Measurements from ENCODE around the gene HNF1B.

The HNF1B gene

GRCh38 chr17:37664214-37664613 lies 80.6 kb downstream of the HNF1B start:
- no peak for DNase-seq

GRCh38 chr17:37662353-37662752 lies 82.5 kb downstream of the HNF1B start:
- no peak for DNase-seq

GRCh38 chr17:37661400-37662014 lies 83.4 kb downstream of the HNF1B start:
- no peak for DNase-seq

GRCh38 chr17:37659925-37660324 lies 84.9 kb downstream of the HNF1B start:
- DNase-seq: no peak

- no peak for DNase-seq
Measured at GRCh38 chr17:37657202-37657601, 87.7 kb downstream of the HNF1B start.

GRCh38 chr17:37651849-37652248 lies 93.0 kb downstream of the HNF1B start:
- no peak for DNase-seq

- DNase-seq: peak; percentile 8
Measured at GRCh38 chr17:37650419-37651003, 94.3 kb downstream of the HNF1B start.

- no peak for DNase-seq
Measured at GRCh38 chr17:37648555-37648954, 96.3 kb downstream of the HNF1B start.

GRCh38 chr17:37647856-37648255 lies 97.0 kb downstream of the HNF1B start:
- DNase-seq: no peak

- DNase-seq: no peak
Measured at GRCh38 chr17:37643869-37644268, 101.0 kb downstream of the HNF1B start.

- DNase-seq: peak; percentile 91
Measured at GRCh38 chr17:37643118-37643766, 101.6 kb downstream of the HNF1B start, which contains the start of gene DDX52. Gene DDX52, minus strand, starts transcription at chr17:37643446. Its CDS starts 26 bp downstream, at chr17:37643420.

GRCh38 chr17:37642681-37643080 lies 102.2 kb downstream of the HNF1B start:
- DNase-seq: no peak

- no peak for DNase-seq
Measured at GRCh38 chr17:37640015-37640414, 104.8 kb downstream of the HNF1B start.

GRCh38 chr17:37637956-37638355 lies 106.9 kb downstream of the HNF1B start:
- DNase-seq: no peak

All from activated CD4-positive, alpha-beta T cell treated with anti-CD3 and anti-CD28 coated beads for 48 hours (primary cell).